Measurements from ENCODE around the gene LTBP2. TPM values are rescaled to one million over a fixed set of nuclear protein-coding genes. Genes with fewer than 3 reads are reported as not detected.

LTBP2 gene
- total RNA-seq, 1 experiment from 2014 or later = 17.4 TPM

GRCh38 chr14:74645756-74646470, 33.9 kb upstream of the LTBP2 start:
- ChIA-PET POLR2A (ENCODE audit: unreplicated experiment) (no interaction called here), CTCF (interaction anchor here (0.7 kb wide), 1 partner anchor 37 kb away, joined by 3 read pairs; no protein-coding TSS in a partner anchor)
- peaks cover 6% of the 10 kb centered on the region; the same call in 1 of the 2 replicates for H3K4me1 ChIP-seq (ENCODE audit: insufficient read depth, low read length)
- H3K27me3 ChIP-seq (ENCODE audit: low read length) = no peaks in the 10 kb centered on the region
- no peak overlapping the region for H2AFZ ChIP-seq (ENCODE audit: low read length)
- no peaks in the 10 kb centered on the region for H3K9me2 ChIP-seq (replicated peaks; ENCODE audit: low read length)
- no peaks in the 10 kb centered on the region for H3K79me2 ChIP-seq (ENCODE audit: low read length)
- H3K9ac ChIP-seq (ENCODE audit: low read length) = no peak overlapping the region
- intact Hi-C loops (cut with micrococcal nuclease) = no loop called here
- no TSS peak for BruUV-seq (replicated peaks)
- no peak for ATAC-seq
- no peaks in the 10 kb centered on the region for H3F3A ChIP-seq (ENCODE audit: low read length, unreplicated experiment)
- no peaks in the 10 kb centered on the region for H4K20me1 ChIP-seq (ENCODE audit: low read length)
- no peaks in the 10 kb centered on the region for H3K9me3 ChIP-seq (ENCODE audit: low read length)
- no peaks in the 10 kb centered on the region for H3K36me3 ChIP-seq (ENCODE audit: low read depth, low read length)
- TF ChIP-seq EZH2phosphoT487 (IDR thresholded peaks at IDR 0.05; ENCODE audit: borderline replicate concordance, low read length) (no peak), EZH2 (IDR thresholded peaks at IDR 0.05; ENCODE audit: low read length, unreplicated experiment) (no peak), CTCF (conservative IDR thresholded peaks at IDR 0.05; ENCODE audit: low read depth, low read length) (no peak)
- no peak overlapping the region for H3K4me2 ChIP-seq (ENCODE audit: low read length)
- no peak overlapping the region for H3K27ac ChIP-seq (ENCODE audit: low read length)
- DNase-seq = no peak
- H3K4me3 ChIP-seq (ENCODE audit: low read length) = no peak overlapping the region

- no TSS peak for BruUV-seq (replicated peaks)
- H3K4me2 ChIP-seq (ENCODE audit: low read length) = no peak overlapping the region
- H3K27ac ChIP-seq (ENCODE audit: low read length) = no peak overlapping the region
- no peaks in the 10 kb centered on the region for H3K9me2 ChIP-seq (replicated peaks; ENCODE audit: low read length)
- H3K9ac ChIP-seq (ENCODE audit: low read length) = no peak overlapping the region
- ChIA-PET POLR2A (ENCODE audit: unreplicated experiment) (no interaction called here), CTCF (interaction anchor here (0.7 kb wide), 1 partner anchor 36 kb away, joined by 3 read pairs; no protein-coding TSS in a partner anchor)
- ATAC-seq (no peak), DNase-seq (no peak)
- no peaks in the 10 kb centered on the region for H3K36me3 ChIP-seq (ENCODE audit: low read depth, low read length)
- TF ChIP-seq EZH2phosphoT487 (IDR thresholded peaks at IDR 0.05; ENCODE audit: borderline replicate concordance, low read length) (no peak), EZH2 (IDR thresholded peaks at IDR 0.05; ENCODE audit: low read length, unreplicated experiment) (no peak), CTCF (conservative IDR thresholded peaks at IDR 0.05; ENCODE audit: low read depth, low read length) (no peak)
- H3K9me3 ChIP-seq (ENCODE audit: low read length) = no peaks in the 10 kb centered on the region
- no peaks in the 10 kb centered on the region for H3K27me3 ChIP-seq (ENCODE audit: low read length)
- H3K79me2 ChIP-seq (ENCODE audit: low read length) = no peaks in the 10 kb centered on the region
- no peak overlapping the region for H3K4me3 ChIP-seq (ENCODE audit: low read length)
- no peaks in the 10 kb centered on the region for H4K20me1 ChIP-seq (ENCODE audit: low read length)
- peaks cover 6% of the 10 kb centered on the region; the same call in 1 of the 2 replicates for H3K4me1 ChIP-seq (ENCODE audit: insufficient read depth, low read length)
- no peak overlapping the region for H2AFZ ChIP-seq (ENCODE audit: low read length)
- intact Hi-C loops (cut with micrococcal nuclease) = no loop called here
- H3F3A ChIP-seq (ENCODE audit: low read length, unreplicated experiment) = no peaks in the 10 kb centered on the region
Observed at GRCh38 chr14:74645244-74645643, 33.2 kb upstream of the LTBP2 start.
